Testis (tissue), 2 donors: ENCODE data around the gene SEC11A.

Source experiments
- CTCF ChIP-seq, 3 experiments: fragments of 450-650 bp in 2 of 3; fragments of 200-600 bp in 1 of 3; sonication (generic) in 1 of 3; IDR thresholded peaks; one replicate each; pipeline ENCODE4 v1.5.1; 2016 to 2019; ENCODE audit warnings: antibody characterized with exemption in 3 of 3, mild to moderate bottlenecking in 2 of 3, moderate library complexity in 1 of 3
- POLR2A ChIP-seq: fragments of 450-650 bp; IDR thresholded peaks from one replicate; pipeline ENCODE4 v1.6.1; 2017; ENCODE audit warnings: antibody characterized with exemption, mild to moderate bottlenecking, moderate library complexity

GRCh38 chr15:84762840-84763572 is 47.1 kb upstream of the SEC11A start:
- TF ChIP-seq CTCF (IDR thresholded peaks at IDR 0.05) (no peak), POLR2A (no peak)
